H1 (cell line): ENCODE results near the gene PPP3CB.

ENCODE experiments used
- CBX5 ChIP-seq: fragments of 300-800, 300-1000 bp; sonication (generic); IDR thresholded peaks from 2 replicates; pipeline ENCODE4 v1.7.1; 2016; ENCODE audit warnings: antibody characterized with exemption, low read length, low read depth
- CBX8 ChIP-seq: fragments of 300-800, 300-1000 bp; sonication (generic); IDR thresholded peaks from 2 replicates; pipeline ENCODE4 v1.7.1; 2016; ENCODE audit warnings: low read depth, low read length, borderline replicate concordance
- CTCF ChIP-seq, 3 experiments: IDR thresholded peaks; 1 replicate in 2 of 3; 2 replicates in 1 of 3; pipeline versions ENCODE4 v1.5.1 to v1.6.1; 2011; ENCODE audit warnings: low read length in 3 of 3, mild to moderate bottlenecking in 3 of 3, inconsistent platforms in 2 of 3, low read depth in 1 of 3, moderate library complexity in 1 of 3; ENCODE audit not compliant: insufficient read depth in 1 of 3; ENCODE audit errors: control extremely low read depth in 1 of 3
- JUND ChIP-seq: IDR thresholded peaks from 2 replicates; pipeline ENCODE4 v1.6.1; 2011; ENCODE audit warnings: mild to moderate bottlenecking, improper control_type of control experiment, low read length
- RXRA ChIP-seq: IDR thresholded peaks from 2 replicates; pipeline ENCODE4 v1.6.1; 2011; ENCODE audit warnings: low read depth, mild to moderate bottlenecking, low read length, moderate library complexity; ENCODE audit not compliant: insufficient read depth
- SP1 ChIP-seq: IDR thresholded peaks from 2 replicates; pipeline ENCODE4 v1.6.1; 2011; ENCODE audit warnings: low read depth, low read length

- TF ChIP-seq CBX5, result no peak
- TF ChIP-seq CTCF (IDR thresholded peaks at IDR 0.05; ENCODE audit: control extremely low read depth in 1 of 3, insufficient read depth in 1 of 3, low read depth in 1 of 3, low read length in 3 of 3), result no peak
- TF ChIP-seq RXRA, result no peak
- no peak for TF ChIP-seq CBX8
- no peak for TF ChIP-seq JUND
- TF ChIP-seq SP1, result no peak
These were observed 69.5 kb downstream of the PPP3CB start for GRCh38 chr10:73426318-73426717.
